H1 (cell line): ENCODE measurements around the gene SCARB1. TPM values are rescaled to one million over a fixed set of nuclear protein-coding genes. Genes with fewer than 3 reads are reported as not detected.

Experiments used
- CTCF ChIA-PET: fragments of 300-600 bp; sonication (Branson Sonifier 250); formaldehyde crosslinking; loops from one replicate; lab custom pipeline; 2021; ENCODE audit not compliant: partially characterized antibody; lab: Charles Lee
- POLR2A ChIA-PET: fragments of 300-600 bp; sonication (Branson Sonifier 250); formaldehyde crosslinking; loops from one replicate; lab custom pipeline; 2021; ENCODE audit warnings: inconsistent platforms; ENCODE audit not compliant: partially characterized antibody; lab: Charles Lee
- DNase-seq, 2 experiments: peaks; one replicate each; pipeline versions ENCODE4 v3.0.0 to v3.0.0-alpha.2; 2010 to 2022; ENCODE audit warnings: low spot score in 2 of 2, low read depth in 1 of 2, mixed read lengths in 1 of 2
- FAIRE-seq: peaks from 2 replicates; lab custom pipeline; 2011; peaks lifted over from hg19 to GRCh38; lab: Jason Lieb, UNC
- H2AFZ ChIP-seq: 2 replicates; pipeline ENCODE4 v1.8.1; 2012; ENCODE audit warnings: low read length, inconsistent platforms
- H2AK5ac ChIP-seq: 2 replicates; pipeline ENCODE4 v1.6.1; 2013; ENCODE audit warnings: low read depth, low read length
- H2BK120ac ChIP-seq: replicated peaks from 2 replicates; pipeline ENCODE3; 2013; ENCODE audit warnings: low read depth, low read length, inconsistent platforms
- H2BK12ac ChIP-seq: 2 replicates; pipeline ENCODE4 v1.6.1; 2013; ENCODE audit warnings: low read depth, low read length
- H2BK15ac ChIP-seq: 2 replicates; pipeline ENCODE4 v1.6.1; 2013; ENCODE audit warnings: low read length
- H2BK20ac ChIP-seq: 2 replicates; pipeline ENCODE4 v1.6.1; 2013; ENCODE audit warnings: low read length
- H2BK5ac ChIP-seq: 2 replicates; pipeline ENCODE4 v1.6.1; 2013; ENCODE audit warnings: low read depth, low read length
- H3K14ac ChIP-seq: 2 replicates; pipeline ENCODE4 v1.6.1; 2013; ENCODE audit warnings: inconsistent platforms; ENCODE audit not compliant: insufficient read length
- H3K18ac ChIP-seq: 2 replicates; pipeline ENCODE4 v1.6.1; 2013; ENCODE audit warnings: low read length; ENCODE audit errors: extremely low read depth
- H3K23ac ChIP-seq: 2 replicates; pipeline ENCODE4 v1.6.1; 2013; ENCODE audit warnings: inconsistent platforms; ENCODE audit not compliant: insufficient read length
- H3K23me2 ChIP-seq: 2 replicates; pipeline ENCODE4 v1.6.1; 2013; ENCODE audit warnings: low read depth, low read length
- H3K27ac ChIP-seq: 2 replicates; pipeline ENCODE4 v1.6.1; 2011; ENCODE audit warnings: low read depth, low read length, inconsistent platforms
- H3K27me3 ChIP-seq, 4 experiments: replicated peaks in 1 of 4; 1 replicate in 1 of 4; 2 replicates in 3 of 4; pipeline versions ENCODE4 v1.6.1 to v1.8.1; 2011 to 2013; ENCODE audit warnings: low read length in 3 of 4, mild to moderate bottlenecking in 3 of 4, inconsistent platforms in 2 of 4, mixed read lengths in 2 of 4, moderate library complexity in 1 of 4; ENCODE audit not compliant: control insufficient read depth in 3 of 4, insufficient read depth in 3 of 4; ENCODE audit errors: extremely low read depth in 1 of 4
- H3K36me3 ChIP-seq, 4 experiments: 2 replicates each; pipeline versions ENCODE4 v1.6.1 to v1.8.1; 2011 to 2013; ENCODE audit warnings: mild to moderate bottlenecking in 4 of 4, low read length in 3 of 4, moderate library complexity in 2 of 4, control low read depth in 1 of 4, inconsistent platforms in 1 of 4; ENCODE audit not compliant: insufficient read depth in 4 of 4, control insufficient read depth in 2 of 4
- H3K4ac ChIP-seq: replicated peaks from 2 replicates; pipeline ENCODE3; 2013; ENCODE audit warnings: low read length, low read depth, mixed read lengths, inconsistent platforms; ENCODE audit not compliant: insufficient read length
- H3K4me1 ChIP-seq, 4 experiments: replicated peaks in 1 of 4; 1 replicate in 1 of 4; 2 replicates in 3 of 4; pipeline versions ENCODE4 v1.6.1 to v1.8.1; 2011 to 2013; ENCODE audit warnings: low read length in 3 of 4, inconsistent platforms in 2 of 4, mixed read lengths in 1 of 4; ENCODE audit not compliant: insufficient read depth in 4 of 4, control insufficient read depth in 3 of 4
- H3K4me2 ChIP-seq, 2 experiments: 2 replicates each; pipeline versions ENCODE4 v1.6.1 to v1.8.1; 2011 to 2013; ENCODE audit warnings: low read depth in 2 of 2, low read length in 2 of 2, control low read depth in 1 of 2, inconsistent platforms in 1 of 2, mild to moderate bottlenecking in 1 of 2; ENCODE audit not compliant: insufficient read depth in 1 of 2
- H3K4me3 ChIP-seq, 4 experiments: fragments of 200-600, 300-600 bp in 1 of 4; sonication (generic), shearing (Covaris generic), sonication (Bioruptor Twin) in 1 of 4; 2 replicates each; pipeline versions ENCODE4 v1.5.1 to v1.8.1; 2011 to 2016; ENCODE audit warnings: low read length in 4 of 4, low read depth in 3 of 4, control low read depth in 2 of 4, inconsistent platforms in 2 of 4, mild to moderate bottlenecking in 2 of 4, mixed read lengths in 1 of 4, moderate library complexity in 1 of 4; ENCODE audit not compliant: insufficient read depth in 2 of 4; ENCODE audit errors: extremely low read depth in 1 of 4
- H3K56ac ChIP-seq: replicated peaks from 2 replicates; pipeline ENCODE3; 2013; ENCODE audit warnings: low read depth, mild to moderate bottlenecking, mixed read lengths, low read length, inconsistent platforms; ENCODE audit not compliant: insufficient read length
- H3K79me1 ChIP-seq: 2 replicates; pipeline ENCODE4 v1.6.1; 2013; ENCODE audit warnings: low read depth, low read length, control low read depth
- H3K79me2 ChIP-seq, 2 experiments: 2 replicates each; pipeline versions ENCODE4 v1.6.1 to v1.8.1; 2012 to 2013; ENCODE audit warnings: low read length in 2 of 2, mild to moderate bottlenecking in 2 of 2, inconsistent platforms in 1 of 2; ENCODE audit not compliant: insufficient read depth in 2 of 2, control insufficient read depth in 1 of 2
- H3K9ac ChIP-seq, 4 experiments: replicated peaks in 1 of 4; 1 replicate in 1 of 4; 2 replicates in 3 of 4; pipeline versions ENCODE4 v1.6.1 to v1.8.1; 2011 to 2013; ENCODE audit warnings: low read depth in 3 of 4, low read length in 3 of 4, control low read depth in 2 of 4, mild to moderate bottlenecking in 2 of 4, moderate library complexity in 2 of 4, inconsistent platforms in 1 of 4; ENCODE audit errors: extremely low read depth in 1 of 4
- H3K9me3 ChIP-seq, 2 experiments: 2 replicates each; pipeline versions ENCODE4 v1.6.1 to v1.8.1; 2012 to 2013; ENCODE audit warnings: mild to moderate bottlenecking in 2 of 2, moderate library complexity in 2 of 2, control low read depth in 1 of 2, inconsistent platforms in 1 of 2, low read depth in 1 of 2, low read length in 1 of 2, mixed read lengths in 1 of 2; ENCODE audit not compliant: insufficient read depth in 2 of 2
- H4K20me1 ChIP-seq, 2 experiments: replicated peaks in 1 of 2; 2 replicates each; pipeline versions ENCODE3 to v1.8.1; 2011 to 2013; ENCODE audit warnings: inconsistent platforms in 2 of 2, low read length in 2 of 2, mild to moderate bottlenecking in 1 of 2; ENCODE audit not compliant: insufficient read depth in 2 of 2, control insufficient read depth in 1 of 2
- H4K5ac ChIP-seq: 2 replicates; pipeline ENCODE4 v1.6.1; 2013; ENCODE audit warnings: low read length, low read depth, mixed read lengths, inconsistent platforms; ENCODE audit not compliant: insufficient read length
- H4K8ac ChIP-seq: 2 replicates; pipeline ENCODE4 v1.8.0; 2013; ENCODE audit warnings: mild to moderate bottlenecking, moderate library complexity, low read length, inconsistent platforms; ENCODE audit not compliant: insufficient read depth; ENCODE audit errors: extremely low read depth
- H4K91ac ChIP-seq: replicated peaks from 2 replicates; pipeline ENCODE3; 2013; ENCODE audit warnings: low read length, mixed read lengths, inconsistent platforms; ENCODE audit not compliant: insufficient read length
- ASH2L ChIP-seq: fragments of 200-600, 300-600 bp; sonication (generic); IDR thresholded peaks from one replicate; pipeline ENCODE4 v1.7.1; 2017; ENCODE audit warnings: low read length
- CEBPB ChIP-seq: IDR thresholded peaks from 2 replicates; pipeline ENCODE4 v1.6.1; 2012; ENCODE audit warnings: low read depth, low read length
- HDAC2 ChIP-seq, 2 experiments: fragments of 300-600 bp in 1 of 2; sonication (generic) in 1 of 2; IDR thresholded peaks; 2 replicates each; pipeline ENCODE4 v1.6.1; 2011 to 2012; ENCODE audit warnings: low read depth in 2 of 2, low read length in 2 of 2, mild to moderate bottlenecking in 2 of 2, moderate library complexity in 2 of 2, borderline replicate concordance in 1 of 2, inconsistent platforms in 1 of 2
- KDM5A ChIP-seq: fragments of 200-600 bp; IDR thresholded peaks from 2 replicates; pipeline ENCODE4 v1.7.1; 2012; ENCODE audit warnings: mild to moderate bottlenecking, low read length, inconsistent platforms, mixed read lengths
- NANOG ChIP-seq: IDR thresholded peaks from 2 replicates; pipeline ENCODE4 v1.6.1; 2011; ENCODE audit warnings: low read length, low read depth, mild to moderate bottlenecking, inconsistent platforms; ENCODE audit not compliant: insufficient read depth, poor library complexity, severe bottlenecking
- POU5F1 ChIP-seq: IDR thresholded peaks from 2 replicates; pipeline ENCODE4 v1.6.1; 2011; ENCODE audit warnings: low read depth, mild to moderate bottlenecking, low read length, moderate library complexity
- SIX5 ChIP-seq: IDR thresholded peaks from 2 replicates; pipeline ENCODE4 v1.6.1; 2011; ENCODE audit warnings: mild to moderate bottlenecking, low read depth, low read length
- SP1 ChIP-seq: IDR thresholded peaks from 2 replicates; pipeline ENCODE4 v1.6.1; 2011; ENCODE audit warnings: low read depth, low read length
- TAF7 ChIP-seq: optimal IDR thresholded peaks from 2 replicates; pipeline ENCODE3; 2011; ENCODE audit warnings: low read depth, mild to moderate bottlenecking, inconsistent platforms, low read length, moderate library complexity, borderline replicate concordance
- TEAD4 ChIP-seq: IDR thresholded peaks from 2 replicates; pipeline ENCODE4 v1.6.1; 2012; ENCODE audit warnings: low read depth, low read length, inconsistent platforms, mixed read lengths
- WGBS, 2 experiments: shearing (Covaris generic) in 1 of 2; methylation state at CpG; one replicate each; pipeline versions ENCODE4 v1.1.6 to v1.1.7; 2013 to 2015; ENCODE audit warnings: low lambda C conversion rate in 2 of 2, mixed read lengths in 2 of 2, inconsistent platforms in 1 of 2, low coverage in 1 of 2, missing lambda C conversion rate in 1 of 2; ENCODE audit not compliant: insufficient replicate concordance in 2 of 2, insufficient coverage in 1 of 2, insufficient read length in 1 of 2; ENCODE audit errors: extremely low coverage in 1 of 2, missing lambda C conversion rate in 1 of 2; 5-methylcytosine and 5-hydroxymethylcytosine counted together
- polyA plus RNA-seq, 7 experiments: library from polyadenylated mRNA; depleted of rRNA in 3 of 7; stranded (reverse) in 5 of 7; unstranded in 2 of 7; fragments of >200 nt in 5 of 7; fragments of 200-250 nt in 2 of 7; gene quantifications; 1 replicate in 5 of 7; 2 replicates in 1 of 7; 4 replicates in 1 of 7; pipeline versions ENCODE4 v1.2.1 to v1.2.3, GENCODE V29; 2011 to 2013; ENCODE audit warnings: missing spikeins in 2 of 7, mixed read lengths in 2 of 7
- total RNA-seq: library from RNA; stranded (reverse); fragmentation: NEBNext Ultra II Directional; extraction: Animal tissue kit (Norgen Biotek cat#: 25700); gene quantifications from 2 replicates; pipeline ENCODE4 v1.2.1, GENCODE V29; 2021
- TF ChIP-seq, protein P1 (sequence below): IDR thresholded peaks from 2 replicates; pipeline ENCODE4 v1.6.1; 2011; ENCODE audit warnings: low read length, improper control_type of control experiment

Gene SCARB1
- total and polyA plus RNA-seq, 2 of the 8 experiments (the other 6 are each of a cell fraction or from before 2014, with no cell fraction given), result 45.3 to 57.1 TPM

DNA sequence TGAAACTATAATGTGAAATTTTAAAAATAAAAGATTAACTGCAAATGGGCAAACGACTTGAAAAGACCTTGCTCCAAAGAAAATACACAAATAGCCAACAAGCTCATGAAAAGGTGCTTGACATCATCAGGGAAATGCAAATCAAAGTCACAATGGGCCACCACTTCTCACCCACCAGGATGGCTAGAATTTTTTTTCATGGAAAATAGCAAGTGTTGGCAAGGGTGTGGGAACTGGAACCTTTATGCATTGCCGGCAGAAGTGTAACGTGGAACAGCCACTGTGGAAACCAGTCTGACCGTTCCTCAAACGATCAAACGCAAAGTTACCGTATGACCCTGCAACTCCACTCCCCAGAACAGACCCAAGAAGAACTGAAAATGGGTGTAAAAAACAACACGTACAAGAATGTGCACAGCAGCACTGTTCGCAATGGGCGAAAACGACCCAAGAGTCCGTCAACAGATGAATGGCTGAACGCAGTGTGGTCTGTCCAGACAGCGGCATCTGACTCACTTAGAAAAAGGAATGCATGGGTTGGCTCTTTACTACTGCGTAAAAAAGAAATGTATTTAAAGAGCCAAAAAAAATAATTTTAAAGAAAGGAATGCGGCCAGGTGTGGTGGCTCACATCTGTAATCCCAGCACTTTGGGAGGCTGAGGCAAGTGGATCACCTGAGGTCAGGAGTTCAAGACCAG lies 40.2 kb downstream of the SCARB1 start:
- FAIRE-seq (peak; percentile 57), DNase-seq (no peak)
- H3K27me3 ChIP-seq, result no peaks in the 10 kb centered on the region
- no peak overlapping the region for H2AK5ac ChIP-seq
- no peak overlapping the region for H3K14ac ChIP-seq
- peaks cover 0 to 5% of the 10 kb centered on the region in 2 experiments; a peak in 2 of 4 replicates for H3K79me2 ChIP-seq
- H4K5ac ChIP-seq, result peak overlapping the region; percentile 51
- H3K36me3 ChIP-seq, result no peaks in the 10 kb centered on the region
- H3K9me3 ChIP-seq, result no peaks in the 10 kb centered on the region
- H3K4me3 ChIP-seq, result peak overlapping the region in 1 of 4 experiments; percentile 4; a peak in 1 of 8 replicates
- peak overlapping the region; percentile 58; the same call in 1 of the 2 replicates for H2BK5ac ChIP-seq
- H3K79me1 ChIP-seq, result peaks cover 14% of the 10 kb centered on the region
- H3K4me2 ChIP-seq, result peak overlapping the region; percentile 30 to 65; a peak in 3 of 4 replicates
- peaks cover 3 to 14% (median 10%) of the 10 kb centered on the region in 4 experiments for H3K4me1 ChIP-seq
- peak overlapping the region; percentile 32 for H3K56ac ChIP-seq
- no peak overlapping the region for H2BK15ac ChIP-seq
- TF ChIP-seq CEBPB (no peak), KDM5A (no peak), ASH2L (no peak), SP1 (no peak), TAF7 (no peak), HDAC2 (IDR thresholded peaks at IDR 0.05; ENCODE audit: borderline replicate concordance in 1 of 2, low read depth in 2 of 2, low read length in 2 of 2) (no peak), SIX5 (no peak), TEAD4 (no peak), POU5F1 (no peak), NANOG (no peak)
- TF ChIP-seq, protein P1, sequence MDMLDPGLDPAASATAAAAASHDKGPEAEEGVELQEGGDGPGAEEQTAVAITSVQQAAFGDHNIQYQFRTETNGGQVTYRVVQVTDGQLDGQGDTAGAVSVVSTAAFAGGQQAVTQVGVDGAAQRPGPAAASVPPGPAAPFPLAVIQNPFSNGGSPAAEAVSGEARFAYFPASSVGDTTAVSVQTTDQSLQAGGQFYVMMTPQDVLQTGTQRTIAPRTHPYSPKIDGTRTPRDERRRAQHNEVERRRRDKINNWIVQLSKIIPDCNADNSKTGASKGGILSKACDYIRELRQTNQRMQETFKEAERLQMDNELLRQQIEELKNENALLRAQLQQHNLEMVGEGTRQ, result no peak
- H3K4ac ChIP-seq, result peak overlapping the region; percentile 91
- peak overlapping the region; percentile 91 for H2BK120ac ChIP-seq
- ChIA-PET POLR2A (no interaction called here), CTCF (interaction anchor here (1.0 to 1.2 kb wide), 2 partner anchors 15 to 83 kb away, joined by 3 read pairs; no protein-coding TSS in a partner anchor)
- H3K9ac ChIP-seq, result no peak overlapping the region
- H2BK20ac ChIP-seq, result no peak overlapping the region
- H3K23me2 ChIP-seq, result no peaks in the 10 kb centered on the region; the same call in 1 of the 2 replicates
- WGBS, 2 experiments, result 77% methylated on average over 16 of the region's 16 CpGs; no CpG with 5 or more reads in 1 of the 2 experiments
- no peak overlapping the region for H4K8ac ChIP-seq
- H2BK12ac ChIP-seq, result peak overlapping the region; percentile 86
- H4K91ac ChIP-seq, result peak overlapping the region; percentile 77
- H3K18ac ChIP-seq, result 0 out of 2 replicates have a peak overlapping the region, but pooled peaks have one; percentile 65
- no peak overlapping the region for H2AFZ ChIP-seq
- no peaks in the 10 kb centered on the region for H4K20me1 ChIP-seq
- H3K27ac ChIP-seq, result no peak overlapping the region
- H3K23ac ChIP-seq, result no peak overlapping the region
